Lung (tissue), 12 donors: Measurements from ENCODE around the gene OR1F1. TPM values are rescaled to one million over a fixed set of nuclear protein-coding genes. Genes with fewer than 3 reads are reported as not detected.

Experiments
- ATAC-seq: fragments of 200-7000 bp; cut with Tn5 transposase; one replicate; pipeline ENCODE4 v1.9.1; 2020; ENCODE audit warnings: moderate number of reproducible peaks; ENCODE audit not compliant: insufficient read depth, low FRiP score
- DNase-seq, 3 donors: peaks; one replicate each; pipeline ENCODE4 v3.0.0-alpha.2; 2013 to 2017
- H3K27ac ChIP-seq, 2 donors: one replicate each; pipeline ENCODE4 v1.5.1; 2013; ENCODE audit warnings: mild to moderate bottlenecking in 2 of 2, moderate library complexity in 2 of 2, control low read depth in 1 of 2, inconsistent platforms in 1 of 2, low read depth in 1 of 2, low read length in 1 of 2
- H3K27me3 ChIP-seq, 3 donors: one replicate each; pipeline ENCODE4 v1.5.1; 2013; ENCODE audit warnings: low read length in 2 of 3; ENCODE audit not compliant: control insufficient read depth in 3 of 3, insufficient read depth in 3 of 3
- H3K36me3 ChIP-seq, 4 donors: one replicate each; pipeline ENCODE4 v1.5.1; 2013; ENCODE audit warnings: low read length in 4 of 4, mild to moderate bottlenecking in 1 of 4, moderate library complexity in 1 of 4; ENCODE audit not compliant: control insufficient read depth in 4 of 4, insufficient read depth in 4 of 4
- H3K4me1 ChIP-seq, 5 donors: one replicate each; pipeline ENCODE4 v1.5.1; 2013; ENCODE audit warnings: low read length in 5 of 5, mild to moderate bottlenecking in 2 of 5, moderate library complexity in 1 of 5; ENCODE audit not compliant: control insufficient read depth in 5 of 5, insufficient read depth in 5 of 5
- H3K4me3 ChIP-seq: one replicate; pipeline ENCODE4 v1.5.1; 2013; ENCODE audit warnings: mild to moderate bottlenecking, control low read depth, moderate library complexity
- H3K9ac ChIP-seq, 2 donors: one replicate each; pipeline ENCODE4 v1.5.1; 2013; ENCODE audit warnings: low read length in 2 of 2, control low read depth in 1 of 2; ENCODE audit not compliant: insufficient read depth in 1 of 2
- H3K9me3 ChIP-seq, 4 donors: one replicate each; pipeline ENCODE4 v1.5.1; 2013; ENCODE audit warnings: low read length in 3 of 4, mild to moderate bottlenecking in 1 of 4, moderate library complexity in 1 of 4; ENCODE audit not compliant: control insufficient read depth in 4 of 4, insufficient read depth in 3 of 4
- WGBS, 2 donors: extraction: QIAGEN DNeasy Blood & Tissue Kit; methylation state at CpG; one replicate each; pipeline ENCODE4 v1.1.7; 2013; 5-methylcytosine and 5-hydroxymethylcytosine counted together
- polyA plus RNA-seq, 2 donors: library from polyadenylated mRNA; stranded (reverse); fragments of 200-250 nt; gene quantifications; one replicate each; pipeline ENCODE4 v1.2.1, GENCODE V29; 2013
- total RNA-seq, 2 donors: library from RNA; depleted of rRNA in 1 of 2; stranded (reverse); fragments of >200 nt in 1 of 2; gene quantifications; one replicate each; pipeline ENCODE4 v1.2.1, GENCODE V29; 2014 to 2021
- TF ChIP-seq, protein P1 (sequence below): IDR thresholded peaks from 2 replicates; pipeline ENCODE4 v1.5.1; 2012; ENCODE audit warnings: mild to moderate bottlenecking; ENCODE audit errors: control extremely low read depth, extremely low read depth
- donor health status: control.
- donor health status: control.
- donor health status: Bipolar disorder and iron deficiency.
- donor health status: healthy.
- donor health status: DM: yes; HTN: yes; CAD: no.

OR1F1 gene
- total and polyA plus RNA-seq, 4 donors, result not detected

DNA sequence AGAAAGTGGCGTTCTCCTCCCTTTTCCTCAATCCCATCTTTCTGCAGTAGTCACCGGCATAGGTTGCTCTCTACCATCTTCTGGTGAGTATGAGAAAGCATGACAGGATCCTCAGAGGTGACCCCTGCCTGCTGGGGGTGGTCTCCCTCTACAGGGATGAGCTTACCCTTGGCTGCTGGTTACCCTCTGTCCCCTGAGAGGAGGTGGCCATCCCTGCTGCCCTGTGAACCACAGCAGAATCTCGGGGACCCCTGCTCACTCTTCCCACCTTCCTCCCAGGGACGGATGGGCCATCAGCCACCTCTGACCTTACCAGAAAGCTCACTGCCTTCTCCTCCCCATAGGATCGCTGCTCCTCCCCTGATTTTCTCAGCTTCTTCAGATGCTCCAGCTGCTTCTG lies 60.6 kb downstream of the OR1F1 start:
- H3K9me3 ChIP-seq, result peaks cover 0 to 9% (median 0%) of the 10 kb centered on the region in 4 donors
- no peaks in the 10 kb centered on the region for H3K36me3 ChIP-seq
- no peak overlapping the region for H3K9ac ChIP-seq
- TF ChIP-seq, protein P1, sequence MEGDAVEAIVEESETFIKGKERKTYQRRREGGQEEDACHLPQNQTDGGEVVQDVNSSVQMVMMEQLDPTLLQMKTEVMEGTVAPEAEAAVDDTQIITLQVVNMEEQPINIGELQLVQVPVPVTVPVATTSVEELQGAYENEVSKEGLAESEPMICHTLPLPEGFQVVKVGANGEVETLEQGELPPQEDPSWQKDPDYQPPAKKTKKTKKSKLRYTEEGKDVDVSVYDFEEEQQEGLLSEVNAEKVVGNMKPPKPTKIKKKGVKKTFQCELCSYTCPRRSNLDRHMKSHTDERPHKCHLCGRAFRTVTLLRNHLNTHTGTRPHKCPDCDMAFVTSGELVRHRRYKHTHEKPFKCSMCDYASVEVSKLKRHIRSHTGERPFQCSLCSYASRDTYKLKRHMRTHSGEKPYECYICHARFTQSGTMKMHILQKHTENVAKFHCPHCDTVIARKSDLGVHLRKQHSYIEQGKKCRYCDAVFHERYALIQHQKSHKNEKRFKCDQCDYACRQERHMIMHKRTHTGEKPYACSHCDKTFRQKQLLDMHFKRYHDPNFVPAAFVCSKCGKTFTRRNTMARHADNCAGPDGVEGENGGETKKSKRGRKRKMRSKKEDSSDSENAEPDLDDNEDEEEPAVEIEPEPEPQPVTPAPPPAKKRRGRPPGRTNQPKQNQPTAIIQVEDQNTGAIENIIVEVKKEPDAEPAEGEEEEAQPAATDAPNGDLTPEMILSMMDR, result no peak
- ATAC-seq (no peak), DNase-seq (no peak)
- WGBS, 2 donors, result 78 to 90% methylated on average over 5 of the region's 5 CpGs
- H3K4me3 ChIP-seq, result no peak overlapping the region
- no peak overlapping the region for H3K27ac ChIP-seq
- H3K27me3 ChIP-seq, result peaks cover 2% of the 10 kb centered on the region in 3 donors
- H3K4me1 ChIP-seq, result no peaks in the 10 kb centered on the region

DNA sequence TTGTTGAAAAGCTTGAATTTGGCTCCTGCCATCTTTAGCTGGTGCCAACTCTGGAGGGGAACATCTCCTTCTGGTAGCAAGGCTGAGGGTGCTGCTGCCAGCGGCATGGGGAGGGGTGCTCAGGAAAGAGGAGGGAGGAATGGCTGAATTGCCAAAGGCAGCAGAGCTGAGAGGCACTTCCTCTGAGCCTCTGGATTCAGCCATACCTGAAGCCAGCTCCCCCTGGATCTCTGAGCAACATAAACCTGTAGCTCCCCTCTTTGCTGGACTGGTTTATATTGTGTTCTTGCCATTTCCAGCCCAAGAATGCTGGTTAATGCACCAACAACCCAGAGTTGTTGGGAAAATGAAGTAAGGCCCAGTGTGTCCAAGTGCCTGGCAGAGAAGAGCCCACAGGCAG lies 61.0 kb downstream of the OR1F1 start:
- no peaks in the 10 kb centered on the region for H3K4me1 ChIP-seq
- no peaks in the 10 kb centered on the region for H3K36me3 ChIP-seq
- no peak overlapping the region for H3K4me3 ChIP-seq
- TF ChIP-seq, protein P1, result no peak
- DNase-seq (no peak), ATAC-seq (no peak)
- no peak overlapping the region for H3K27ac ChIP-seq
- H3K27me3 ChIP-seq, result peaks cover 2% of the 10 kb centered on the region in 3 donors
- peaks cover 0 to 9% (median 0%) of the 10 kb centered on the region in 4 donors for H3K9me3 ChIP-seq
- WGBS, 2 donors, result 69 to 88% methylated on average over 1 of the region's 1 CpG
- no peak overlapping the region for H3K9ac ChIP-seq

DNA sequence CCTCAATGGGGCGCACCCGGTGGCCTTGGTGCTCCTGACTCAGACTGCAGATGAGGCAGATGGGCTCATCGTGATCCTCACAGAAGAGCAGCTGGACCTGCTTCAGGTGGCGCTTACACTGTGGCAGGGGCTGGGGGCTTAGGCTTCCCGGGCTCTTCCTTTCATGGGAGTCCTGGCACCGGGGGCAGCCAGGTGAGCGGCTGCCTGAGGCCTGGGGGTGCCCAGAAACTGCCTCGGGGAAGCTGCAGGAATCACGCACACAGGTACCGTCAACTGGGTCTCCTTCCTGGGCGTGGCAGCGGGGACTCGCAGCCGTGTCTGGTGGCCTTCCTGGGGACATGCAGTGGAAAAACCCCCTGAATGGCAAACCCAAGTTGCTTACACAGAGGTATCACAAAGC lies 61.4 kb downstream of the OR1F1 start:
- H3K4me3 ChIP-seq, result no peak overlapping the region
- no peak for ATAC-seq
- no peak overlapping the region for H3K9ac ChIP-seq
- WGBS, 2 donors, result 83 to 84% methylated on average over 14 of the region's 14 CpGs
- H3K4me1 ChIP-seq, result no peaks in the 10 kb centered on the region
- H3K27ac ChIP-seq, result no peak overlapping the region
- TF ChIP-seq, protein P1, result no peak
- H3K27me3 ChIP-seq, result peaks cover 2% of the 10 kb centered on the region in 3 donors
- peaks cover 0 to 9% (median 0%) of the 10 kb centered on the region in 4 donors for H3K9me3 ChIP-seq
- DNase-seq, result no peak
- H3K36me3 ChIP-seq, result no peaks in the 10 kb centered on the region

DNA sequence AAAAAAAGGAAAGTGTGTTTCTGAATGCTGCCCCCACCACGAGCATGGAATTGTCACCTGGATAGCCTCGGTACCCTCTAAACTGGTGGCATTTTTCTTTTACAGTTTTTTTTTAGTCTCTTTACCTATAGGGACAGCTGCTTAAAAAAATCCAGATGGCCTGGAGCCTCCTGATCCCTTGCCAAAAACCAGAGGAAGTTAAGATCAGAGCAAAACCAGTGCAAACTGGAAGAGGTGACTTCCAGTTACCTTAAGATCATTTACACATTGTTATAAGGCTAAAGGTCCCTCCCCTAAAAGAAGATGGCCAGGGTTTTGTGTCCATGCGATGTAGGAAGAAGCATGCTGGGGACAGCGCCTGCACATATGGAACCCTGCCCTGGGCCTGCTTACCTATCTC lies 65.0 kb downstream of the OR1F1 start:
- Histone ChIP-seq H3K9ac (no peak overlapping the region), H3K36me3 (no peaks in the 10 kb centered on the region), H3K27me3 (peaks cover 2 to 6% (median 2%) of the 10 kb centered on the region in 3 donors), H3K4me1 (no peaks in the 10 kb centered on the region), H3K9me3 (peaks cover 0 to 9% (median 0%) of the 10 kb centered on the region in 4 donors), H3K27ac (no peak overlapping the region), H3K4me3 (no peak overlapping the region)
- TF ChIP-seq, protein P1, result no peak
- DNase-seq, result no peak
- no peak for ATAC-seq
- WGBS, 2 donors, result 84 to 89% methylated on average over 4 of the region's 4 CpGs
